Measurements from ENCODE around the gene PNPT1. TPM values are rescaled to one million over a fixed set of nuclear protein-coding genes. Genes with fewer than 3 reads are reported as not detected.

The PNPT1 gene
- total and polyA plus RNA-seq, 2 of the 13 experiments (the other 11 are each of a cell fraction or from before 2014, with no cell fraction given) = 23.4 to 61.0 TPM

Other genes with a start within 250 kb of the PNPT1 start
- gene CFAP36, start 174.1 kb downstream of the PNPT1 start, total RNA-seq (2016; rRNA removed; fragmentation: Illumina TruSeq; extraction: Trizol) = 37.3 and 42.2 TPM in 2 replicates
- 8.1 and 10.6 TPM in 2 replicates for gene CFAP36, start 174.1 kb downstream of the PNPT1 start, polyA plus RNA-seq (2011; rRNA removed)
- gene PPP4R3B, start 76.2 kb downstream of the PNPT1 start, total RNA-seq (2016; rRNA removed; fragmentation: Illumina TruSeq; extraction: Trizol) = 53.0 and 86.9 TPM in 2 replicates
- 19.7 and 24.2 TPM in 2 replicates for gene PPP4R3B, start 76.2 kb downstream of the PNPT1 start, polyA plus RNA-seq (2011; rRNA removed)
- not detected in 2 replicates for gene EFEMP1, start 229.9 kb upstream of the PNPT1 start, total RNA-seq (2016; rRNA removed; fragmentation: Illumina TruSeq; extraction: Trizol)
- gene EFEMP1, start 229.9 kb upstream of the PNPT1 start, polyA plus RNA-seq (2011; rRNA removed) = not detected in 2 replicates